Skin epidermis (tissue), 12 donors: ENCODE results near the gene HACL1.

ENCODE experiments used
- H3K27ac ChIP-seq, 21 experiments: fragments of 200-600 bp; sonication (generic) in 11 of 21; one replicate each; pipeline ENCODE4 v1.5.0; 2020; ENCODE audit warnings: mild to moderate bottlenecking in 3 of 21, inconsistent platforms in 2 of 21, moderate library complexity in 2 of 21
- H3K4me3 ChIP-seq, 7 experiments: fragments of 200-600 bp; sonication (generic) in 2 of 7; one replicate each; pipeline ENCODE4 v1.5.0; 2020; ENCODE audit warnings: inconsistent platforms in 2 of 7, mild to moderate bottlenecking in 2 of 7, moderate library complexity in 1 of 7

The HACL1 gene

DNA sequence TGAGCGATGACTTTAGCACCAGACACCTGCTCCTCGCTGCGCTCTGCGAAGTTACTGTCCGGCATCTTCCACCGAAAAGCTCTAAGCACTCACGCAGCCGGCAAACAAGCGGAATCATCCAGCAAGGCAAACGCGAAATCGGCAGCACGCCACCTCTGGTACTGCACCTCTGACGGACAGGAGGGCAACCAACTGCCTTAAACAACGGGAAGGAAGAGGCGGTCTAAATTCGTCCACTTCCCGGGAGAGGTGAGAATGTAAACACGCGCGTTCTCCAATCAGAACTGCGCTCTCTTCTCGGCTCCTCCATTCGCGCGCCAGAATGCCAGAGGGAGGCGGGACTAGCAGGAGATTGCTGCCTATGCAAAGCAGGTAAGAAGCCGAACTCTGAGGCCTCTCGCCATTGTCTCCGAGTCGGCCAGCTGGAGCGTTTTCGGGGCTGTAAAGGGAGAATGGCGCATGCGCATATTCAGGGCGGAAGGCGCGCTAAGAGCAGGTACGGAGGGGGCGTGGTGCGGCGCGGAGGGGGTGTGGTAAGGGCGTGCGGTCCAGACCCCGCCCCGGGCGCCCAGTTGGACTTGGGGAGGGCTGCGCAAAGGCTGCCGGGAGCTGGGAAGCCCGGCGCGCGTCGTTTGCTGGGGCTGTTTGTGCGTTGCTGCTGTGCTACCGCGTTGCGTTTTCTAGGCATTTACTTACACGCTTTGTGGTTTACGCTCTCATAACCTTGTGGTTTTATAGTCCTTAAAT lies at the start of gene HACL1, which contains the start of gene BTD:
Gene HACL1, minus strand, starts transcription at position 171 of the 747 bp plus-strand sequence. Its CDS starts 106 bp downstream, at position 65.
Gene BTD, plus strand, starts transcription at position 347 of the 747 bp plus-strand sequence. CDS start 33,695 bp downstream, outside the sequence.
- H3K27ac ChIP-seq: peak within 1 kb of the TSS in 20 of 21 experiments; percentile 68 to 92 (median 82)
- peak within 1 kb of the TSS; percentile 65 to 93 (median 79) for H3K4me3 ChIP-seq

DNA sequence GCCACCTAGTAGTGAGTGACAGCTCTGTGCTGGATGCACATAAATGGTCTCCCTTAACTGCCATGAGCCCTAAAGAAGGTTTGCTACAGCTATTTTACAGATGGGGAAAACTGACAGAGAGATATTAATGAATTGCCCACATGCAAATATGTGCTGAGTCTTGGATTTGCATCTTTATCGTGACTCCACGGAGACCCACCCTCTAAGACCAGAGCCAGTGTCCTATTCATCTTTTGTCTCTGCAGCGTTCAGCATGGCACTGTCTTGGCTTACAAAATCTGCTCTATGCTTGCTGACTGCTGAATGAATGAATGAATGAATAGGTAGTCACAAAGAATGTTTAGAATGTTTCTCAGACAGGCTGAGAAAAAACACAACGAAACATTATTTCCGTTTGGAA lies 48.5 kb upstream of the HACL1 start:
- no peak overlapping the region for H3K4me3 ChIP-seq

DNA sequence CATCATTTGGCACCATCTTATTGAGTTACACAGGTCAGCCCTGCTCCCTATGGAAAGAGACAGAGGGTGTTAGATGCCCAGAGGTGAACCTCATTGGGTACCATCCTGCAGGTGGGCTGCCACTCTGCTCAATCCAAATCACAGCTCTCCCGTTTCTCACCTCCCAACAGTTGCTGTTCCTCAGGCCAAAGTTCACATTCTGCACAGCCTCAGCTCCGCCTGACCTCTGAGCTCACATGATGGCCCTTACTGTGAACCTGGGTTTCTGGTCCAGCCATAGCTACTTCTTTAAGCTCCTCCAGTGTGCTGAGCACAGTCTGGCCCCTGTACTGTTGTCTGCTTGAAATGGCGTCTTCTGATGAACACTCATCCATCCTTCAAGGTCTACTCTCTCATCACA lies 48.0 kb upstream of the HACL1 start:
- Histone ChIP-seq H3K4me3 (no peak overlapping the region), H3K27ac (peak overlapping the region in 1 of 21 experiments; percentile 19)

More for the DNA sequence above, 48.5 kb upstream of the HACL1 start:
- H3K27ac ChIP-seq: no peak overlapping the region

DNA sequence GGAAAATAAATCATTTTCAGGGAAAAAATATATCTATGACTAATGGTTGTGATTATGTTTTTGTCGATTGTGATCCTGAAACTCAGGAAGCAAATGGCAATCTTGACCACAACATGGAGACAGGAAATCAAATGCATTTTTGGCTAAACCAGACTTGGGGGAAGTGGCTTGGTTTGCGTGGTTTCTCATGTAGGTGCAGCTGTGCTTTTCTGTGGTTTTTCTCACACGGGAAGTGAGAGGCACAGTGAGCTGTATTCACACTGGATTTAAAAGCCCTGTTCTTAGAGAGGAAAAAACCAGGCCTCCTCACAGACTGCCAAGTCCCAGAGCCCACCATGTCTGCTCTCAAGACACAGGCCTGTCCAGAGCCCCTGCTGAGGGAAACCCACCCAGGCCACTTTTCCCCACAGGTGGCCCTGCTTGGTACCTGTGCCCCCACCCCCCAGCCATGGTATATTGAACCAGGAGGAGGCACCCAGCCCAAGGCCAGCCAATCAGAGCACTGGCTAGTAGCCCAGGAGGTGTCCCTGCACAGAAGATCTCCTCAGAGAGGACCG lies 46.3 kb upstream of the HACL1 start:
- Histone ChIP-seq H3K27ac (peak overlapping the region in 20 of 21 experiments; percentile 29 to 94 (median 80)), H3K4me3 (no peak overlapping the region)

DNA sequence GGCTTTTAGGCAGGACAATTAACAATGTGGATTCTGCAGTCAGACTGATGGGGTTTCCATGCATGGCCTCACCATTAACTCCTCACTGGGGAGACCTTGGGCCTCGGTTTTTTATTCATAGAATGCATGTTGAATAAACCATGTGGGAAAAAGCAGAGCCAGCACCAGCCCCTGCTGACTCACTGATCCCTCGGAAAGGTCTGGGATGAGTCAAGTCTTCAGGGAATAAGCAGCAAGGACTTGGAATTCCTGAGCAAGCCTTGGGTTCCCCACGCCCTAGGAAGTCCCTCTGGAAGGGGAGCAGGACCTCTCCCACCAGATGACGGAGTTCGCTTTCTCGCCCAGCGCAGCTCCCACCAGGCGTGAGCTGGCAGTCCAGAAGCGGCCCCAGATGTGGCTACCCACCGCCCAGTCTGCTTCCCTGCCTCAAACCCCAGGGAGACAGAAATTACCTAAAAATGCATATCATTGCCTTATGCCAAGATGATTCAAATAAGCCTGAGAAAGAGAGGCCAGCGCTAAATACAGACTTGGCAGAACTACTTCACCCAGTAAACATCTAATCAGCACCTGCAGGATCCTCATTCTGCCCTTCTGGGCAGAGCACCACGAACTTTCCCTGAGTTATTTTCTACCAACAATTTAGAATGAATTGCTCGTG lies 45.6 kb upstream of the HACL1 start:
- Histone ChIP-seq H3K4me3 (no peak overlapping the region), H3K27ac (peak overlapping the region in 20 of 21 experiments; percentile 29 to 94 (median 80))

DNA sequence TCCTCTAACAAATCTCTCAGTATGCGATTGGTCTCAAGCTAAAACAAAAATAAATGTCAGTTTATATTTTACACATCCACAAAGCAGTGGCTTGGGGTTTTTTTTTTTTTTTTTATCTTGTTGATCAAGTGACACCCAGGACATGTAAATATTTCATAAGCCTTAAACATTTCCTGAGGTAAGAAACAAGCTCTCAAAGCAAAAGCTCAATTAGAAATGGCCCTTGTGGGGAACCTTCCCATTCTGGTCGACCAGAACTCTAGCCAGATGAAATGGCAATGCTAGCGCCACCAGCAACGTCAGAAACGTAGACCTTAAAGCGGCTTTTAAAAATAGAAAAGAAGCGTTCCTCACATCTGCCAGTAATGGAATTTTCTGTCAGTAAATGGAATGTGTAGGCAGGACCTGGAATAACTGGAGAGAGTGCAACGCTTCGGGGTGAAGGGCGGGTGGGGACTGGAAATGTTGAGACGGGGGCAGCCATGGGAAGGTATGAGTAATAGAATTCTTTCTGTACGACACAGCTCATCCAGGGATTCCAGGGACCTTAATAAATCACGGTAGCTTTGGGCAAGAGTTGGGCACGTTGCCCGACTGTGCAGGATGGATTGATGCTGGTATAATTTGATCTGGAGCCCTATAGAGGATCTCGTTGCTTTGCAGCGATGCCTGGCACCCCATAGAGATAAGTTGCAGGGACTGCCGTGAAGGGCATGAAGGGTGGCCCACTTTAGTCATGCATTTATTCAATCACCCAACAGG lies 44.6 kb upstream of the HACL1 start:
- H3K4me3 ChIP-seq: no peak overlapping the region
- H3K27ac ChIP-seq: peak overlapping the region in 19 of 21 experiments; percentile 28 to 94 (median 79)

DNA sequence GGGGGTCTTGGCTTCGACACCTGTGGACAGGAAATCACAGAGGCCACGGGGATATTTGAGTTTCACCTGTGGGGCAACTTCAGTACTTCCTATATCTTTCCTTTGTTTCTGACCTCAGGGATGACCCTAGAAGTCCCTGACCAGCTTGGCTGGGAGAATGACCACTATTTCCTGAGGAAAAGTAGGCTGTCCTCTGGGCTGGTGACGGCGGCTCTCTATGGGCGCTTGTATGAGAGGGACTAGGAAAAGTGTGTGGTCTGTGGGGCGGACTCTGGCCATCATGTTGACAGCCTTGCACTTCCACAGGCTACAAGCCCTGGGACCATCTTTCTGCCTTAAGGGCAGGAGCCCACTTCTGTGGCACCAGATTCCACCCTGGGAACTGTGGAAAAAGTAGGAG lies 43.9 kb upstream of the HACL1 start:
- H3K27ac ChIP-seq: peak overlapping the region in 18 of 21 experiments; percentile 28 to 94 (median 78)
- H3K4me3 ChIP-seq: no peak overlapping the region

DNA sequence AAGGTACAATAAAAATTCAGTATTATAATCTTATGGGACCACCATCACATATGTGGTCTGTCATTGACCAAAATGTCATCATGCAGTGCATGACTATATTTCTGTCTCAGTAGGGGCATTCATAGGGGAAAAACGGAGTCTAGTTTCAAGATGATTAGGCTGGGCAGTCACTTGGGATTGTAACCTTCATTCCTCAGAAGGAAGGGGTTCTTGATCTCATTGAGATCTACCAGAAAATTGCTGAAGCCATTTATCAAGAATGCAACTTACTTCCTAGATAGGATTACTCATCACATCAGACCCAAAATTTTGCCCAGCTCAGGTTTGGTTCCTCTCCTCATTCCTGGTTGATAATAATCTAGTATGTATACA lies 37.5 kb upstream of the HACL1 start:
- Histone ChIP-seq H3K4me3 (no peak overlapping the region), H3K27ac (no peak overlapping the region)

DNA sequence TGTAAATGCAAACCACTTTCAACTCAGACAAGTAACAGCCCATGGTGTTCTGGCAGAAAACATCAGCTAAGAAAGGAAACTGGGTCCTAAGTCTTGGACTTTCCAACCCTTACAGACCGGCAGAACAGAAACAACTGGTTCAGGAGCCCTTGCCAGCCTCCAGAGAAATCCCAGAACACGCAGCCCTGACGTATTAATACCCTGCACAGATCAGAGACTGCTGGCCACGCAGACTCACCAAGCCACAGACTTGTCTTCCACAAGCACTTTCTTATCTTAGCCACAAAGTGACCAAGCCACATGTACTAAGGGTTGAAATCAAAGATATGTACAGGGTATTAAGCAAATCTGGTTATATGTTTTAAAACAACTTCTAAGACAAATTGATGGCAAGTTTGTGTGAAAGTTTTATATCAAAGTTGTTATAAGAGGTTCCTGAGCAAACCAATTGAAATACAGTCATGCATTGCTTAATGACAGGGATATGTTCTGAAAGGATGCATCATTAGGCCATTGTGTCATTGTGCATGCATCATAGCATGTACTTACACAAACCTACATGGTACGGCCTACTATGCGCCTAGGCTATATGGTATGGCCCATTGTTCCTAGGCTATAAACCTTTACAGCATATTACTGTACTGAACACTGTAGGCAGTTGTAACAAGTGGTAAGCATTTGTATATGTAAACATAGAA lies 37.0 kb upstream of the HACL1 start:
- peak overlapping the region in 5 of 21 experiments; percentile 16 to 91 (median 39) for H3K27ac ChIP-seq
- H3K4me3 ChIP-seq: no peak overlapping the region

DNA sequence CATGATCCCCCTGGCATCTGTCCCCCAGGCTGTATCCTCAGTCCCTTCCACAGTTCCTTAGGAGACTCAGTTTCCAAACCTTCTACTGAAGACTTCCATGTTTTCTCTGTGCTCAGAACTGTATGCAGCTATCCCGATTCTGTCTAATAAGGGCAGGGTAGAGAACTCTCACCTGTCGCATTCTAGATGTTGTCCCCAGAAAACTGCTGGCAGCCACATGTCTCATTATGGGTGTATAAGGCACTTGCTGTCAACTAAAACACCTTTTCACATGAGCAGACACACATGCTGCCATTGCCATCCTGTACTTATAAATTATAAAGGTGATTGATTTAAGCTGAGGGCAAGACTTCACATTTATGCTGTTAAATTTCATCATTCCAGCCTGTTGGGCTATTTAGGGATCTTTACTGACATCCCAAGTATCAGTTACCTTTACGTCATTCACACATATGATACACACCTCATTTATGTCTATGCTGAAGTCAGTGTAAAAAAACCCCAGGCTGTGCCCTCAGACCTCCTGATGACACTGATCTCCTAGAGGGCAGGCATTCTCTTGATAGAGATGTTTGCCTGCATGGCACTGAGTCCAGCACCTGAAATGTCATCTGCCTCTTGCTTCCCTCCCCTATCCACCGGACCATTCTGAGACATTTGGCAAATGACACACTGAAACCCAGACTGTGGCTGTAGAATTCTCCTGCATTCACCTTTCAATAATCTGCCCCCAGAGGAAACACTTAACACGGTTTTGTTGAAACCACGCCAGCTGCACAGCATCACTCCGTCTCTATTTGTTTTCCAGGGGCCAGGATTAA lies 36.0 kb upstream of the HACL1 start:
- Histone ChIP-seq H3K4me3 (no peak overlapping the region), H3K27ac (peak overlapping the region in 17 of 21 experiments; percentile 25 to 91 (median 74))

DNA sequence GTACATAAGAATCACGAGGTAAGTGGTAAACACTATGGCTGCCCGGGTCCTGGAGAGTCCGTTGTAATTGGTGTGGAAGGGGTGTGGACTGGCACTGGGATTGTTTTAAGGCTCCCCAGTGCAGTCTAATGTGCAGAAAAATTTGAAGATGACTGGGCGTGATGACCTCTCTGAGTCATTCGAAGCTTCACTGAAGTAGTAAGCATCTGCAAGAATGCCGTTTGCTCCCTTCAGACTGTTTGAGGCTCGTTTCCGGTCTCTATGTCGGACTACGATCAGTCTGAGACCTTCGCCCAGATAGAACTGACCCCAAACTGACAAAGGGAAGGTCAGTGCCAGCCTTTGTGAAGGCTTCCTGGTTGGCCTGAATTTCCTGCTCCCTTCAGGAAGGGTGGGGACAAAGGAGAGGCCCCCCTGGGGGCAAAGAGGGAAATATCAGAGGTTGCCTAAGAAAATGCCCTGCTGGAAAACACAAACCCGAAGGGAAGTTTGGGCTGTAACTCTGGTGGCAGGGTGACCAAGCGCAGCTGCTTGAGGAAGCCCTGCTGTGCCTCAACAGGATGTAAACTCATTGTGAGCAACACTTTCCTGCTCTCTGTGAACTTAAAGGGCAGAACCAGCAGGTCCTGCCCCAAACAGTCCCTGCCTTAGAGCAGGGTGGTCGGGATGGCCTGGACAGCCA lies 34.8 kb upstream of the HACL1 start:
- H3K4me3 ChIP-seq: no peak overlapping the region
- peak overlapping the region in 20 of 21 experiments; percentile 50 to 91 (median 73) for H3K27ac ChIP-seq

DNA sequence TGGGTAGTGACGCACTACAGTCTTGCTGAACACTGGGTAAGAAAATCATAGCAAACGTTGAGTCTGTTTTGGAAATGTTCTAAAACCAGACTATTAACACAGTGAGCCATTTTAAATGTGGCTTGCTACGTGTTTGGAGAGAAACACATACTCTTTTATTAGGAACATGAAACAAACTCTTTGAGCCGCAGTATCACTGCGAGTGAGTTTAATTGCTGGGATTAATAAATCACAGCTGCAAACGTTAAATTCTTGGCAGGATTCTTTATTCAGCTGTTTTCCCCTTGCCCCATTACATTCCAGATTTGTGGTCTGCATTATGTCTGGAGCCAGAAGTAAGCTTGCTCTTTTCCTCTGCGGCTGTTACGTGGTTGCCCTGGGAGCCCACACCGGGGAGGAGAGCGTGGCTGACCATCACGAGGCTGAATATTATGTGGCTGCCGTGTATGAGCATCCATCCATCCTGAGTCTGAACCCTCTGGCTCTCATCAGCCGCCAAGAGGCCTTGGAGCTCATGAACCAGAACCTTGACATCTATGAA lies 33.8 kb upstream of the HACL1 start:
- Histone ChIP-seq H3K27ac (peak overlapping the region in 20 of 21 experiments; percentile 50 to 91 (median 73)), H3K4me3 (no peak overlapping the region)

DNA sequence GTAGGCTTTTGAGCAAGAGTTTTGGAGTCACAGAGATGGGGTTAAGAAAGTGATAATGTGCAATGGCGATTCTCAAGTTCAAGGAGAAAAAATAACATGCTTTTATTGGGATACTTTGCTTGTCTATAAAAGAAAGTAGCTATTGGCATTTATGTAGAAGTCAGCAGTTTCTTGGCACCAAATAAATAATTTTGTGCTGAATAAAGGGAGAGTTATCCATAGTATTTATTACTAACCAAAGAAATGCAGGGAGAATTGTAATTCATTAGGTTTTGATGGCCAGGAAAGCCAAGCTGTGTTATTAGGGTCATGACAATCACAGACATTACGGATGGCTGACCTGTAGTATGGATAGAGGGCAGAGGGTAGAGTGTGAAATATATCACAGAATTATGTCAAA lies 33.3 kb upstream of the HACL1 start:
- Histone ChIP-seq H3K27ac (peak overlapping the region in 19 of 21 experiments; percentile 2 to 91 (median 70)), H3K4me3 (no peak overlapping the region)

DNA sequence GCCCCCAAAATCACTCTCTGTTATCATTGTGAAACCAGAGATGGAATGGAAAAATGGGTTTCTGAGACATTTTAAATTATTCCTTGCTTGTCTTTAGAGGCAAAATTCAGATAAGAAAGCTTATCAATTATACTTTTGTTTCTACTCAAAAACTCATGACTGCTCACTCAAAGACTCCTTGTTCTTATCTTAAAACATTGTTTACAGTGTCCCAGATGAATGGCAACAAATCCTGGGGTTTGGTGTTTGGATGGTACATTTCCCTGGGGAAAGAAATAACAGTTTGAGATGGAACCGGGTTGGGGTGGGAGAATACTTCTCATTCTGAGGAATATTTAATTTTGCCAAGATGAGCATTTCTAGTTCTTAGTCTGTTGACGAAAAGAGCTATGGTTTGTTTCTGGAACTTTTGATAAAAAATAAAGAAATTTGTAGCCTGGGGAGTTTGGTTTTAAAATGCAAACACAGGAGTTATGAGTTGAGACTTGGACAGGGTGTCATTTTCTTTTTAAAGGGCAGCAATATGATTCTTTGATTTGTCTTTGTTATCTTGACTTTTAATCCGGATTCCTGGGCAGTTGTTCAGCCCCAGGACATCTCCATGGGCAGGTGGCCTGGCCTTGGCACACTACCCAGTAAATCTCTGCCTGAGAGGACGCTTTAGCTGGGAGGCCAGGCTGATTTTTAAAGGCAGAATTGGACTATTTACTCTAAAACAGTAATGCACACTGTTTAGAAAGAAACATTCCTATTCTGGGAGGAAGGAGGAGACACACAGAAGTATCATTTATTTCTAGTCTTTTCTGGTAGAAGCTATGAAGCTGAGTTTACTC lies 32.6 kb upstream of the HACL1 start:
- Histone ChIP-seq H3K4me3 (no peak overlapping the region), H3K27ac (peak overlapping the region in 18 of 21 experiments; percentile 2 to 91 (median 72))

DNA sequence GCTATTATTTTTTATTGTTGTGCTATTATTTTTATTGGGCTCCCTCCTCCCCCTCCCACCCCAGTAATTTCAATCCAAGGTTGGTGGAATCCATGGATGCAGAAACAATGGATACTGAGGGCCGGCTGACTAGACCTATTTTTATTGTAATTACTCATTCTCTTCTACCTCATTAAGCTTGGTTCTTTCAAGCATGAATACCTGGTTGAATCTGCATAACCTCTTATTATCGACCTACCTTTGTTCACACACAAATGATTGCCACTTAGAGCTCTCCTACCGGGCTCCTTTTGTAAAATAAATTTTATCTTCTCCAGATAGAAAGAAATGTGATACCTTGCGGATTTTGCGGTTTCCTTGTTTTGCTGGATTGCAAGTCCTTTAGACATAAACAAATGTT lies 31.8 kb upstream of the HACL1 start:
- peak overlapping the region in 6 of 21 experiments; percentile 30 to 91 (median 82) for H3K27ac ChIP-seq
- no peak overlapping the region for H3K4me3 ChIP-seq

DNA sequence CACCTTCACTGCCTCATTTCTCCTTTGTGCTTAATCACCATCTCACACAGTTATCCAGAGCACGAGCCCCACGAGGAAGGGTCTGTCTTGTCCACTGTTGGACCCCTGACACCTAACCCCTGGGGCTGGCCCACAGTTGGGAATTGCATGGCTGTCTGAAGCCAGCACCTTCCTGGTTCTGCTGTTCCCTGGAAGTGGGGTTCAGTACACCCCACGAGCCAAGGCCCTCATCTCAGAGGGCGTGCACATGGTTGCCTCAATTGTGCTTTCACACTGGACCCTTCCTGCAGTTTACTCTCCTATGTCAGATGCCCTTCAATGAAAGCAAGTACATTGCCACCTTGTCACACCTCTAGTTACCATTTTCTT lies 30.8 kb upstream of the HACL1 start:
- H3K27ac ChIP-seq: peak overlapping the region in 7 of 21 experiments; percentile 3 to 75 (median 18)
- H3K4me3 ChIP-seq: no peak overlapping the region
